HG03457 (cell line): ENCODE data around the gene RPS2.

Experiments
- ATAC-seq: cut with Tn5 transposase; IDR thresholded peaks from one replicate; pipeline ENCODE4 v1.9.1; 2021; ENCODE audit warnings: moderate number of reproducible peaks; ENCODE audit not compliant: unreplicated experiment

Gene RPS2

DNA sequence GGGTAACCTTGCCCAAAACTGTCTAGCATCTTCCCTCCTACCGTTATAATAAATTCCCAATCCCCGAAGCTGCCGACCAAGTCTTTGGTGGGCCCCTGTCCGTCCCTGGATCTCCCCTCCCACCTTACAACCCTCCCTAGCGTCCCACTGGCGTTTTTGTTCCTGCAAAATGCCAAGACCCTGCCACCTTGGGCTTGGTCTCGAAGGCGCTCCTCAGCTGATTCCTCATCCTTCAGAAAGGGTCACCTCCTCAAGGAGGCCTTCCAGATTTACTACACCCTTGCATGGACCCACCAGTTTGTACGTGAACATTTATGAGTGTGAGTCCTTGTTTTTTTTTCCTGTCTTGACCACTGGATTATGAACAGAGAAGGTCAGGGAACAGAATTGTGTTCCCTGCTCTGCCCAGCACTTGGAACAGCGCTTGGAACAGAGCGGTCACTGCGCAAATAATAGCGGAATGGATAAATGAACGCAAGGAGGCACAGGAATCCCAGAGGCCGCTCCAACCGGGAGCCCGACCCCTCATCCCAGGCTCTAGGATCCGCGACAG lies 18.4 kb upstream of the RPS2 start:
- no peak for ATAC-seq

DNA sequence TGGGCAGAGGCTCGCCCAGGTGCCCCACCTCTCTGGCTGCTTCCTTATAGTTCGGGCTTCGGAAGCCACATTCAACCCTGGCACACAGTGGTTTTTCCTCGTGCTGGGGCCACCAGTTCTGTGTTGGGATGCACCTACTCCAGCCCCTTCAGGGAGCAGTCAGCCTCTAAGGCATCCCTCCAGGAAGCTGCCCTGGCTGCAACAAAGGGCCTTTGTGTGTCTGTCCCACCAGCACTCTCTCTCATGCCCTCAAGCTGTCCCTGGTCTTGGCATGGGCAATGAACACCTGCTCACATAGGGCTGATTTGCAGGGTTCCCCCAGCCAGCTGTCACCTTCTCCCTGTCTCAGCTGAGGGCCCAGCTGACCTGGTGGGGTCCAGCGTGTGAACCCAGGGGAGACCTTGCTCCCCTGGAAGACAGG lies 17.4 kb upstream of the RPS2 start:
- ATAC-seq = no peak

DNA sequence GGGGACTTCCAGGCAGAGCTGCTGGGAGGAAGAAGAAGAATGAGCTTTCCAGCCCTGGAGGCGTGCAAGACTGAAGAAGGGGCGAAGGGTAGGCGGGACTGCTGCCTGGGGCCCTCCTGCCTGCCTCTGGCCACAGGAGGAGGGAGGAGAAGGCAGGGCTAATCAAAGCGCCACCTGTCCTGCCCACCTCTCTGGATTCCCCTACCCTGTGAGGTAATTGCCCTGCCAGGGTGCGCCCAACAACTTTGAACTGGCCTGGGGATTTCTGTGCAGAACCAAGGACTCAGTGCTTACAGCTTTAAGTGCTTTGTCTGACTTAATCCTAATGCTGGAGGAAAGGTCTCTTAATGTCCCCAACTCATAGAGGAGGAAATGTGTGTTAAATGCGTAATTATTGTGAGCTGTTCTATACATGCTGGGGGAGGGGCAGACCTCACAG lies 16.8 kb upstream of the RPS2 start, which contains the start of gene NOXO1:
Gene NOXO1, minus strand, starts transcription at position 72 of the 439 bp plus-strand sequence. CDS start 290 bp downstream, outside the sequence.
- no peak for ATAC-seq

DNA sequence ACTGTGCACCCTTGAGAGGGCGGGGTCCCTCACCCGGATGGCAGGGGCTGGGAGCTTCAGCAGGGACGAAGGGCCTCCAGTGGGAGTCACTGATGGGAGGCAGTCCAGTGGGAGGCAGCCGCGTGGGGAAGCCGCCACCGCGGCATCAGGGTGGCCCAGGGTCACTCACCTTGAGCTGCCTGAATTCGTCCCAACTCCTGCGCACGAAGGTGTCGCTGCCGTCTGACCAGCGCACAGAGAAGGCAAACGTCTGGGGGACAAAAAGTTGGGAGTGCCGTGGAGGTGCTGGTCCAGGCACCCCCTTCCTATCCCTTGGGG lies 16.1 kb upstream of the RPS2 start:
- no peak for ATAC-seq

- no peak for ATAC-seq
Observed at GRCh38 chr16:1980030-1980769, 15.6 kb upstream of the RPS2 start.

GRCh38 chr16:1979271-1980029 lies 14.8 kb upstream of the RPS2 start:
- no peak for ATAC-seq

DNA sequence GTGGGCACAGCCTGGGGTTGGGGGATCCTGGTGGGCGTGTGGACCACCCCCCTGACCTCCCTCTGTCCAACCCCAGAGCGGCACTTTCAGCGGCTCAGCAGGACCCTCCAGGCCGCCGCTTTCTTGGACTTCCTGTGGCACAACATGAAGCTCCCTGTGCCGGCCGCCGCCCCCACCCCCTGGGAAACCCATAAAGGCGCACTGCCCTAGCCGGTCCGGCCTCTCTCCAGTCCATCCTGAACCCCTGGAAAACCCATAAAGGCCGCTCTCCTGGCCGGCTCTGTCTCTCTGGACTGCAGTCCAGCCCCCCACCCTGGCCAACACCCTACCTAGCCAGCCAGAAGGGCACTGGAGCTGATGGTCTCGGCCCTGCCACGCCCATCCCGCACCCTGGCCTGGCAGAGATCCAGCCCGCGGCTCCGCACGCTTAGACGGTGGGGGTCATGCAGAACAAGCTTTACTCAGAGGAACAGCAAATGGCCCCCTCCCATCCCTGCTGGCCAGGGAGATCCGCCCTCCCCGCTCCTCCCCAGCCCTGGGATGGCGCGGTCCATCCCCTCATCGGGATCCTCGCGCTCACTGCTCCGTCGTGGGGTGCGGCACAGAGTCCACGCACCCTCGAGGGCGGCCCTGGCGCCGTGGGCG lies 14.0 kb upstream of the RPS2 start:
- ATAC-seq = no peak

DNA sequence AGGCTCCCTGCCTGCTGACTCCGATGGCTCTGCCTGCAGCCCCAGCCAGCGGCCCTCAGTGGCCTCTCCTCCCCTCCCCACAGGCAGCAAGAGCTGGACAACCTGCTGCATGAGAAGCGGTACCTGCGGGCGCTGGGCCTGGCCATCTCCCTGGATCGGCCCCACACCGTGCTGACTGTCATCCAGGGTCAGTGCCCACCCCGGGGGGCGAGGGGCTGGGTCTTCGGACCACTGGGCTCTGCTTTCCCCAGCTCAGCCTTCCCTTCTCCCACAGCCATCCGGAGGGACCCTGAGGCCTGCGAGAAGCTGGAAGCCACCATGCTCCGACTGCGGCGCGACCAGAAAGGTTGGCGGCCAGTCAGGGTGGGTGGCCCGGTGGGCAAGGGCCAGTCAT lies 13.2 kb upstream of the RPS2 start:
- ATAC-seq = no peak

GRCh38 chr16:1976951-1977874 lies 12.6 kb upstream of the RPS2 start:
- ATAC-seq = no peak

- no peak for ATAC-seq
Observed at GRCh38 chr16:1976216-1976520, 11.5 kb upstream of the RPS2 start.

- ATAC-seq = no peak
Observed at GRCh38 chr16:1975432-1976215, 11.0 kb upstream of the RPS2 start.

DNA sequence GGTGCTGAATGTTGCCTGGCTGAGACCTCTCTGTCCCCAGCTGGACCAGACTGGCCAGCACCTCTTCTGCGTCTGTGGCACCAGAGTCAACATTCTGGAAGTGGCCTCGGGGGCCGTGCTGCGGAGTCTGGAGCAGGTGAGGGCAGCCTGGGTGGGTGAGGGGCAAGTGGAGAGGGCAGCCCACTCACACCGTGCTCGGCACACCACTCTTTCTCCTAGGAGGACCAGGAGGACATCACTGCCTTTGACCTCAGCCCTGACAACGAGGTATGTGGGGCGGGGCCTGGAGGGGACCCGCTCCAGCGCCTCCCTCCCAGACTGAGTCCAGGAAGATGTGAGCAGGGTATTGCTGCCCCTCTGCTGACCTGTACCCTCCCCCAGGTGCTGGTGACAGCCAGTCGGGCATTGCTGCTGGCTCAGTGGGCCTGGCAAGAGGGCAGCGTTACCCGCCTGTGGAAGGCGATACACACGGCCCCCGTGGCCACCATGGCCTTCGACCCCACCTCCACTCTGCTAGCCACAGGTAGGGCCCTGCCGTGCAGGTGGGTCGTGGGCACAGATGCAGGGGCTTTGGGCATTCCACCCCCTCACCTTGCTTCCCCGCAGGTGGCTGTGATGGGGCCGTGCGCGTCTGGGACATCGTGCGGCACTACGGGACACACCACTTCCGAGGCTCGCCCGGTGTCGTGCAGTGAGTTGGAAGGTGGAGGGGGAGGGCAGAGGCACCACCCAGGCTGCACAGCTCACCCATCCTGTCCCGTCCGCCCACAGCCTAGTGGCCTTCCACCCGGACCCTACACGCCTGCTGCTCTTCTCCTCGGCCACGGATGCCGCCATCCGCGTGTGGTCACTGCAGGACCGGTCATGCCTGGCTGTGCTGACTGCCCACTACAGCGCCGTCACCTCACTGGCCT lies 9.8 kb upstream of the RPS2 start:
- no peak for ATAC-seq

- no peak for ATAC-seq
Observed at GRCh38 chr16:1973461-1974156, 9.0 kb upstream of the RPS2 start.

GRCh38 chr16:1972490-1972877 lies 7.9 kb upstream of the RPS2 start:
- no peak for ATAC-seq

DNA sequence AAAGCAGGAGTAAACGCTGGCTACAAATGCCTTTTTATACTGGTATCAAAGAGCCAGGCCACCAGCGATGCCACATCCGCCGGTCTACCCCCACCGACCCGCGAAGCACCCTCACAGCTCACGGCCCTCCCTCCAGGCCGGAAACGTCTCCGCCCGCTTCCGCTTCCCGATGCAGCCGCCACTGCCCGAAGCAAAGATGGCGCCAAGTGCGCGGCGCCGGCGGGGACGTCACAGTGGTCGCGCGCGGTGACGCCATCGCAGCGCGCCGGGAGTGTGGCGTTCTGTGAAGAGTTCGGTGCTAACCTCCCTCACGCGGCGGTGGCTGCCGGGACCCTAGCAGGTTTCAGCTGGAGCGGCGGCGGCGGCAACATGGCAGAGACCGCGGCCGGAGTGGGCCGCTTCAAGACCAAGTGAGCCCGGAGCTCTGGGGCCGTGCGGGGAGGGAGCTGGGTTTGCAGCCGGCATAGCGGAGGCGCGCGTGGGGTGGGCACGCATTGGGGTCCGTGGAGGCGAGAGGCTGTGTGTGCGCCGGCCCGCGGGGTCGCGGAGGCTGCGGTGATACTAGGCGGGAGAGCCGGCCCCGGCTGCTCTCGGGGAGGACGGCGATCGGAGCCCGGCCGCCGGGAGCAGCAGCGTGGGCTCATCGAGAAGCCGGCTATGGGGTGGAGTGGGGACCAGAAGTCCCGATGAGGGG lies 7.3 kb upstream of the RPS2 start, which contains the start of gene TBL3:
Gene TBL3, plus strand, starts transcription at position 258 of the 694 bp plus-strand sequence. Its CDS starts 112 bp downstream, at position 370.
- peak; percentile 54 for ATAC-seq

DNA sequence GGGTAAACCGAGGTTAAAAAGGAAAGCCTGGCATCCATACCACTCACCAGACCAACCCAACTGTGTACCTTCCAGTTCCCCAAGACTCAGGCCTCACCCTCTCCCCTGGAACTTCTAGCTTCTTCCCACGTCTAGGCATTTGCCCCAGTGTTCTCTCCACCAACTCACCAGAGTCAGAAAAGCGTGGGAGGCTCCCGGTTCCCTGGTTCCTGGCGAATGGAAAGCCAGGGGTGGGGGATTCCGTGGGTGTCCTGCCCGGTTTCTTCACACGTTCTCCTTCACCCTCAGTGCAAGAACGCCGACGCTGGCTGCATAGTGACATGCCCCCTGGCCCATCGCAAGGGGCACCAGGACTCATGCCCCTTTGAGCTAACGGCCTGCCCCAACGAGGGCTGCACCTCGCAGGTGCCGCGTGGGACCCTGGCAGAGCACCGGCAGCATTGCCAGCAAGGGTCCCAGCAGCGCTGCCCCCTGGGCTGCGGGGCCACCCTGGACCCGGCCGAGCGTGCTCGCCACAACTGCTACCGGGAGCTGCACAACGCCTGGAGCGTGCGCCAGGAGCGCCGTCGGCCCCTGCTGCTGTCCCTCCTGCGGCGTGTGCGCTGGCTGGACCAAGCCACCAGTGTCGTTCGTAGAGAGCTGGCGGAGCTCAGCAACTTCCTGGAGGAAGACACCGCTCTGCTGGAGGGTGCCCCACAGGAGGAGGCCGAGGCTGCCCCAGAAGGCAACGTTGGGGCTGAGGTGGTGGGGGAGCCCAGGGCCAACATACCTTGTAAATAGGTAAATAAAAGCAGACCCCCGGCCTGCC lies 3.7 kb upstream of the RPS2 start:
- no peak for ATAC-seq

GRCh38 chr16:1966460-1966859 lies 1.8 kb upstream of the RPS2 start, which contains the start of gene RNF151:
Gene RNF151 (plus strand): TSS chr16:1966856. CDS start chr16:1966882, 26 bp downstream.
- ATAC-seq = no peak
